NCI-H82 (cell line): ENCODE measurements around the gene ASH1L.
"Not testable (repeated sequence)": the region's sequence is repeated elsewhere in the genome, so short reads cannot be mapped to it uniquely, and the experiment has no call there.

Experiments used
- DNase-seq: peaks from one replicate; lab custom pipeline; 2025; lab: John Stamatoyannopoulos, UW

Gene ASH1L, protein sequence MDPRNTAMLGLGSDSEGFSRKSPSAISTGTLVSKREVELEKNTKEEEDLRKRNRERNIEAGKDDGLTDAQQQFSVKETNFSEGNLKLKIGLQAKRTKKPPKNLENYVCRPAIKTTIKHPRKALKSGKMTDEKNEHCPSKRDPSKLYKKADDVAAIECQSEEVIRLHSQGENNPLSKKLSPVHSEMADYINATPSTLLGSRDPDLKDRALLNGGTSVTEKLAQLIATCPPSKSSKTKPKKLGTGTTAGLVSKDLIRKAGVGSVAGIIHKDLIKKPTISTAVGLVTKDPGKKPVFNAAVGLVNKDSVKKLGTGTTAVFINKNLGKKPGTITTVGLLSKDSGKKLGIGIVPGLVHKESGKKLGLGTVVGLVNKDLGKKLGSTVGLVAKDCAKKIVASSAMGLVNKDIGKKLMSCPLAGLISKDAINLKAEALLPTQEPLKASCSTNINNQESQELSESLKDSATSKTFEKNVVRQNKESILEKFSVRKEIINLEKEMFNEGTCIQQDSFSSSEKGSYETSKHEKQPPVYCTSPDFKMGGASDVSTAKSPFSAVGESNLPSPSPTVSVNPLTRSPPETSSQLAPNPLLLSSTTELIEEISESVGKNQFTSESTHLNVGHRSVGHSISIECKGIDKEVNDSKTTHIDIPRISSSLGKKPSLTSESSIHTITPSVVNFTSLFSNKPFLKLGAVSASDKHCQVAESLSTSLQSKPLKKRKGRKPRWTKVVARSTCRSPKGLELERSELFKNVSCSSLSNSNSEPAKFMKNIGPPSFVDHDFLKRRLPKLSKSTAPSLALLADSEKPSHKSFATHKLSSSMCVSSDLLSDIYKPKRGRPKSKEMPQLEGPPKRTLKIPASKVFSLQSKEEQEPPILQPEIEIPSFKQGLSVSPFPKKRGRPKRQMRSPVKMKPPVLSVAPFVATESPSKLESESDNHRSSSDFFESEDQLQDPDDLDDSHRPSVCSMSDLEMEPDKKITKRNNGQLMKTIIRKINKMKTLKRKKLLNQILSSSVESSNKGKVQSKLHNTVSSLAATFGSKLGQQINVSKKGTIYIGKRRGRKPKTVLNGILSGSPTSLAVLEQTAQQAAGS (N-terminal part only)

DNA sequence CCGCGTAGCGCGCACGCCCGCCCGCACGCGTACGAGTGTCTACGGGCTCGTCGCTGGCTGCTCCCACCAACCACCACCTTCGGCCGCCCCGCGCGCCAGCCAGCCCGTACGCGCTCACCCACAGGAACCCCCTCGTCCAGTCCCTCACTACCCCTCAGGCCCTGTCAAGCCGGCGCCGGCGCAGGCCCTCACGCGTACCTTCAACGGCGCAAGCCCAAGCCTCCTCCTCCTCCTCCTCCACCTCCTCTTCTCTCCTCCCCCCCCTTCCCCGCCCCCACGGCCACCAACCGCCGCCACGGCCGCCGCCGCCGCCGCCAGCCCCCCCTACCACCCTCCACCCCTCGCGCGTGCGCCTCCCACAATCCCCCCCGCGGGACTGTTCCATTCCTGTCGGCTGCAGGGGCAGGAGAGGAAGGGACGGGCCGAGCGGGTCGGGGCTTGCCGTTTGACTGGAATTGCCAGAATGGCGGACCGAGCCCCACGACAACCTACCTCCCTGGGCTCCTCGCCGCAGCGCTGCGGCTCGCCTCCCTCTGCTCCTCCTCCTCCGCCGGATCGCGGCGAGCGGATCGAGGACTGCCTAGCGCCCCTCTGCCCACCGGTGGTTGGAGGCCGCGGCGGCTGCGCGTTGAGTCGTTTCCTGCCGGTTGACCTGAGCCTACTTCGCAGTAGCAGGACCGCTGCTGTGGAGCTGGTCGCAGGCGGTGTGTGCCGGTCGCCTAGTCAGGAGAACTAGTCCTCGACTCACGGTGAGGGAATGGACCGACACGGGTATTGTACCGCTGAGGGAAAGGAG, at the start of gene ASH1L:
Gene ASH1L (minus strand): TSS at position 223 of the 796 bp plus-strand sequence. CDS start 41,284 bp downstream, outside the sequence.
- DNase-seq: peak; percentile 97

- DNase-seq: not testable (repeated sequence)
Measured at GRCh38 chr1:155610257-155610647, 47.6 kb upstream of the ASH1L start.

- DNase-seq: peak; percentile 100
Measured at GRCh38 chr1:155609515-155610256, 47.1 kb upstream of the ASH1L start, which contains the start of gene MSTO1. TSS of gene MSTO1 (plus strand) at chr1:155610218. CDS start at chr1:155610249, 31 bp downstream.

- DNase-seq: no peak
Measured at GRCh38 chr1:155608888-155609225, 46.3 kb upstream of the ASH1L start.

- no peak for DNase-seq
Measured at GRCh38 chr1:155607708-155608107, 45.1 kb upstream of the ASH1L start.

GRCh38 chr1:155599828-155600572, 37.4 kb upstream of the ASH1L start:
- not testable (repeated sequence) for DNase-seq

DNA sequence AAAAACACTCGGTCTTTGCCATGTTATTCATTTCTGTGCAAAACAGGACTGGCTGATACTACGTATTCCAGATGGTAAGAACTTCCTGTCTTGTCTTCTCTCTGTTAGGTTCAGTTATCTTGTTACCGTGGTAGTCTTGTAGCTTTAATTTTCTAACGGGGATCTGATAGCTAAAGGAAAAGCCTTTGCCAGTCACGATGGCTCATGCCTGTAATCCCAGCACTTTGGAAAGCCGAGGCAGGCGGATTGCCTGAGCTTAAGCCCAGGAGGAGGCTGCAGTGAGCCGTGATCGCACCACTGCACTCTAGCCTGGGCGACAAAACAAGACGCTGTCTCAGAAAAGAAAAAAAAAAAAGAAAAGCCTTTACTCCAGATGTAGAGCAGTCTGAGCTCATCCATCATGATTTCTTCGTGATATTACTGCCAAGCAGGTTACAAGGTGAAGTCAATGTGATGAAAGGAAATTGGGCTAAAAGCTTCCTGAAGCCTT, 36.3 kb upstream of the ASH1L start:
- DNase-seq: peak; percentile 98

DNA sequence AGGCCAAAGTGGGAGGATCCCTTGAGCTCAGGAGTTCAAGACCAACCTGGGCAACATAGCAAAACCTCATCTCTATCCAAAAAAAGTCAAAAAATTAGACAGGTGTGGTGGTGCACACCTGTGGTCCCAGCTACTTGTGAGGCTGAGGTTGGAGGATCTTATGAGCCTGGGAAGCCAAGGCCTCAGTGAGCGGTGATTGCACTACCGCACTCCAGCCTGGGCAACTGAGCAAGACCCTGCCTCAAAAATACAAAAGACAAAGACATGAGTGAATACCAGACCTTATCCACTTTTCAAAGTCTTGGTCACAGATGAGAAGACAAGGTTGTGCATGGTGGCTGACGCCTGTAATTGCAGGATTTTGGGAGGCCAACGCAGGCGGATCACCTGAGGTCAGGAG, 34.3 kb upstream of the ASH1L start:
- no peak for DNase-seq

GRCh38 chr1:155595877-155596474, 33.4 kb upstream of the ASH1L start:
- DNase-seq: not testable (repeated sequence)

DNA sequence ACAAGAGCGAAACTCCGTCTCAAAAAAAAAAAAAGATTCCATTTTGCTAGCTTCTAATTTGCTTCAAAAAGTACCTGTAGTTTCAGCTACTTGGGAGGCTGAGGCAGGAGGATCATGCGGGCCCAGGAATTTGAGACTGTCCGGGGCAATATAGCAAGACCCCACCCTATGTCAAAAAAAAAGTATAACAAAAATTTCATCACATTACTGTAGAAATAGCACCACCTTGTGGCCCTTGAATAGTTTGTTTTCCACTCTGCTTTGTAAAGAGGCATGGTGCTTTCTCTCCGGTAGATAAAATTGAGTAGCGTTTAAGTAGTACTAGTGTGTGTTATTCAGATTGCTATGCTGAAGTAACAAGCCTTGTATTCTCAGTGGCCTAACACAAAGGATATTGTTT, 29.2 kb upstream of the ASH1L start:
- peak; percentile 87 for DNase-seq

GRCh38 chr1:155590516-155591247, 28.1 kb upstream of the ASH1L start:
- DNase-seq: not testable (repeated sequence)

DNA sequence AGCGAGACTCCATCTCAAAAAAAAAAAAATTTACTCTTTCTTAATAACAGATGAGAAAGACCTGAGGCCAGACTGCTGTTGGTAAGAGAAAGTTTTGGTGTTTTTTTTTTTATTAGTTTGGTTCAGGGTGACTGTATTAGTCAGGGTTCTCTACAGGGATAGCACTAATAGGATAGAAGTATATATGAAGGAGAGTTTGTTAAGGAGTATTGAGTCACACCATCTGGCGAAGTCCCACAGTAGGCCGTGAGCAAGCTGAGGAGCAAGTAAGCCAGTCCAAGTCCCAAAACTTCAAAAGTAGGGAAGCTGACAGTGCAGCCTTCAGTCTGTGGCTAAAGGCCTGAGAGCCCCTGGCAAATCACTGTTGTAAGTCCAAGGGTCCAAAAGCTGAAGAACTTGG, 26.7 kb upstream of the ASH1L start:
- not testable (repeated sequence) for DNase-seq

- DNase-seq: not testable (repeated sequence)
Measured at GRCh38 chr1:155583846-155584245, 21.2 kb upstream of the ASH1L start.

- DNase-seq: not testable (repeated sequence)
Measured at GRCh38 chr1:155575608-155576007, 13.0 kb upstream of the ASH1L start.

GRCh38 chr1:155574077-155574476, 11.5 kb upstream of the ASH1L start:
- DNase-seq: no peak

- DNase-seq: no peak
Measured at GRCh38 chr1:155570593-155570990, 8.0 kb upstream of the ASH1L start.

DNA sequence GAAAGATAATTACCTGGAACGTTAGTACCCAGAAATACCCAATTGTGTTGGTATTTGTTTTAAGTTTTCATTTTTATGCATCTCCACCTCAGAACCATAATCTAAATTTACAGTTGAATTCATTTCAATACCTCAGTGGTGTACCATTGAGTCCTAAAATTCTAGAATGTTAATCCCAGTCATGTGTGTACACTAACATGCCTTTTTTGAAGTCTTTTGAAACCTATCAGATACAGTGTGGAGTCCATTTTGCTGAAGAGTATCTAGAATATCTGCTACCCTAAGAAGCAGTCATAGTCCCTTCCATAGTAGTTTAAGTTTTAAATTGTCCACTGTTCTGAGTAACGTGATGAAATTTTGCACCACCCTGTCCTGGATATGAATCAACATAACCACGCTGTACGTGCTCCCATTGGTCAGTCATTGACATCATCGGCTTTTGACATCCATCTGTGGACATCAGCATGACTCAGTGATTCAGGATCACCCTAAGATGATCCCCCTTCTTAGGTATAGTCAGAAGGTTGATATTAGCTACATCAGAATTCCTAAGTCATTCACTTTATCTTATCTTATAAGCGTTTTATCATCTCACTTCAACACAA, 7.5 kb upstream of the ASH1L start:
- DNase-seq: no peak

DNA sequence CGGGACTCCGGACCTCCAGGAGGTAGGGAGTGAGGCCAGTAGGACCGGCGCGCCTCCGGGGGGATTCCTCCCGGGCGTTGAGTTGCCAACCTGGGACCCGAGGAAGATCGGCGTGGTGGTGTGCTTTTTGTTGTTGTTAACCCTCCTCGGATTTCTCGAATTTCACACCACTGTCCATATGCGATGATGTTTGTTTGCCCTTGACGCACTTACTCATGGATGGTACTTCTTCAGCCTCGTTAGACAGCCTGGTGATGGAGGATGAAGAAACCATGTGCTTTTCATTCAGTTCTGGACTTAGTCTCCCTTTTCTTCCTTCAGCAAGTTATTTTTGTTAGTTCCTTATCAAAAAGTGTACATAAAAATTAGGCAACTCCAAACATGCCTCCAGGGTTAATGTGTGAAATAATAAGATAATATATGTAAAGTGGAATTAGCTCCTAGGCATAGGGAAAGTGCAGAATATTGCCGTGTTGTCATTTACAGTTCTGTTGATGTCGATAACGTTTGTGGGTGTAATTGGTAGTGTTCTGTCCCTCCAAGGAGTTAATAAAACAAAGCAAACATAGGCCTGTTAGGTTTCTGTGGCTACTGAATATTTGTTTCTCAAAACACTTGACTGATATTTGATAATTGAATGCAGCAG, 897 bp upstream of the ASH1L start:
- DNase-seq: peak; percentile 49
